Upper lobe of left lung (tissue), 4 donors: ENCODE data around the gene GPR162.

Experiments used
- CTCF ChIP-seq, 6 experiments: fragments of 450-650 bp in 4 of 6; fragments of 200-600 bp in 2 of 6; sonication (generic) in 2 of 6; IDR thresholded peaks; one replicate each; pipeline ENCODE4 v1.5.1; 2016 to 2019; ENCODE audit warnings: antibody characterized with exemption in 6 of 6
- EP300 ChIP-seq, 4 donors: sonication (generic); formaldehyde crosslinking; IDR thresholded peaks; one replicate each; pipeline ENCODE4 v1.5.1; 2017; ENCODE audit warnings: antibody characterized with exemption in 4 of 4, control low read depth in 2 of 4
- POLR2A ChIP-seq, 4 donors: fragments of 450-650 bp; IDR thresholded peaks; one replicate each; pipeline ENCODE4 v1.5.1; 2016 to 2017; ENCODE audit warnings: antibody characterized with exemption in 4 of 4, mild to moderate bottlenecking in 2 of 4
- POLR2AphosphoS5 ChIP-seq, 2 donors: sonication (generic); formaldehyde crosslinking; IDR thresholded peaks; one replicate each; pipeline ENCODE4 v1.5.1; 2017; ENCODE audit warnings: antibody characterized with exemption in 2 of 2

- TF ChIP-seq CTCF (IDR thresholded peaks at IDR 0.05) (no peak), POLR2A (IDR thresholded peaks at IDR 0.05) (no peak), EP300 (IDR thresholded peaks at IDR 0.05) (no peak), POLR2AphosphoS5 (IDR thresholded peaks at IDR 0.05) (no peak)
Measured at GRCh38 chr12:6772726-6773589, 48.7 kb upstream of the GPR162 start.
